Cardiac septum (tissue), 1 donor: ENCODE measurements around the gene PTPRS. TPM values are rescaled to one million over a fixed set of nuclear protein-coding genes. Genes with fewer than 3 reads are reported as not detected.

Source experiments
- DNase-seq: peaks from one replicate; pipeline ENCODE4 v3.0.0-alpha.2; 2020; ENCODE audit warnings: low spot score
- intact Hi-C: fragments of 100-400 bp; cut with DNase I; formaldehyde crosslinking; loops from one replicate; pipeline ENCODE4 v1.14.0; 2022
- total RNA-seq: library from RNA; stranded (reverse); fragmentation: NEBNext Ultra II Directional; extraction: Animal tissue kit (Norgen Biotek cat#: 25700); gene quantifications from one replicate; pipeline ENCODE4 v1.2.1, GENCODE V29; 2021
- donor health status: DM: no; HTN: no; CAD: no.

The PTPRS gene
- total RNA-seq, 1 donor from 2014 or later, result 37.5 TPM

DNA sequence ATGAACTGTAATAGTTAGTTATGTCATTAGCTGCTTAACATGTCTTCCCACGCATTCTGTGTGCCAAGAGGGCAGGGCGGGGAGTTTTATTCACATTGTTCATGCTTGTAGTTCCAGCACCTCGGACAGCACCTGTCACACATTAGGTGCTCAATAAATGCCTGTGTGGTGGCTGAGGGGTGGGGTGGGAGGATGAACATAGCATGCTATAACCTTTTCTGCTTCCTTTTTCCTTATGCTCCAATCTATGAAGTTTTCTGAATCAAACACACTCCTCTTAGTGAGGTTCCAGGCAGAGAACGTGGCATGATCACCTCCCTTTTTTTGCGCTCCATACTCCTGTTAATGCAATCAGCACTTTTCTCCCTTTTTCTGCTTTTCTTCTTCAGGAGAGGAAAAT is 15.8 kb upstream of the PTPRS start:
- DNase-seq, result no peak
- intact Hi-C loops, result no loop called here

DNA sequence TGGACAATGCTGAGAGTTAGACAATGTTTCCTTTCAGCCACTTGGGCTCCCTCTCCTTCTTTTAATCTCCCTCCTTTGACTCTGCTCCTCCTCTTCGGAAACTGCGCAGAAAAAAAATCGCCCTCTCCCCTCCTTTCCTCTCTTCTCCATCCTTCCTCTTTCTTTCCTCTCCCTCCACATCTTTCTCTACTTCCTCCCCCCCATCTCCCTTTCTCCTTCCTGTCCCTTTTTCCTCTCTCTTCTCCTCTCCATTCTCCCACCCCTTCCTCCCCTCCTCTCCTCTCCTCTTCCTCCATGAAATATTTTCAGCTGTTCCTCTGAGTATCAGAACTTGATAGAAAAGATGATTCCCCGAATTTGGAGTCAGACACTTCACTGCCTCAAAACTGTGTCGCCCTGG is 15.1 kb upstream of the PTPRS start:
- intact Hi-C loops, result no loop called here

GRCh38 chr19:5355076-5355475 is 14.5 kb upstream of the PTPRS start:
- intact Hi-C loops, result no loop called here
- DNase-seq, result no peak

More for the DNA sequence above, 15.1 kb upstream of the PTPRS start:
- DNase-seq, result no peak

DNA sequence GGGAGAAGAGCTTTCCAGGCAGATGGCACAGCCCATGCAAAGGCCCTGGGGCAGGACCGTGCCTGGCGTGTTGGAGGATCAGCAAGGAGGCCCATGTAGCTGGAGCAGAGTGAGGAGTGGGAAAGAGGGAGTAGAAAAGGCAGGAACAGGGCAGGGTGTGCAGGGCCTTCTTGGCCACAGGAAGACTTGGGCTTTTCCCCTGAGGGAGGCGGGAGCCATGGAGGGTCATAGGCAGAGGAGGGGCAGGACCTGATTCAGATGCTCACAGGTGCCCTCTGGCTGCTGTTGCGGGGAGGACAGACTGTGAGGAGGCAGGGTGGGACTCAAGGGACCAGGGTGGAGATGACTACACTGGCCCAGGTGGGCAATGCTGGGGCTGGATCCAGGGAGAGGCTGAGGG is 13.8 kb upstream of the PTPRS start:
- no peak for DNase-seq
- intact Hi-C loops, result no loop called here

- no peak for DNase-seq
- intact Hi-C loops, result no loop called here
These were observed 11.7 kb upstream of the PTPRS start for GRCh38 chr19:5352229-5352763.

DNA sequence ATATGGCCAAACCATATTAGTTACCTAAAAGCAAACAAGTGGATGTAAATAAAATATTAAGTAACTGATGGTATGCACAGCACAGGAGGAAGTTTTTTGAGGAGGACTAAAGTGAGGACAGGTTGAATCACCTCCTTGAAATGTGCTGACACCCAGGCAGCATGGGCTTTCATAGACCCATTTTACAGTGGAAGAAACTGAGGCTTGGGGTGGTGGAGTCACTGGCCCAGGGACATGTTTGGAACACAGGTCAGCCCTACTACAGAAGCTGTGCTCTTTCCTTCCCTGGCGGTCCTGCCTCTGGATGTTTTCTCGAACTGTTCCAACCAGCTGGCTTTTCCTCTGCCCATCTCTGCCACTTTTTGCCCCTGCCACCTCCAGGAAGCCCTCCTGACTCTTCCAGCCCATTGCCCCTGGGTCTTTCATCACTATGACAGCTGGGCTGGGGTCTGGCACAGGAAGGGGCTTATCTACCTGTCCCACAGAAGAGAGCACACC is 11.2 kb upstream of the PTPRS start:
- DNase-seq, result no peak
- intact Hi-C loops, result no loop called here

- DNase-seq, result no peak
- intact Hi-C loops, result loop anchor here (10.0 kb wide), 1 partner anchor 226 kb away; no protein-coding TSS in a partner anchor
These were observed 8.4 kb upstream of the PTPRS start for GRCh38 chr19:5349041-5349440.

DNA sequence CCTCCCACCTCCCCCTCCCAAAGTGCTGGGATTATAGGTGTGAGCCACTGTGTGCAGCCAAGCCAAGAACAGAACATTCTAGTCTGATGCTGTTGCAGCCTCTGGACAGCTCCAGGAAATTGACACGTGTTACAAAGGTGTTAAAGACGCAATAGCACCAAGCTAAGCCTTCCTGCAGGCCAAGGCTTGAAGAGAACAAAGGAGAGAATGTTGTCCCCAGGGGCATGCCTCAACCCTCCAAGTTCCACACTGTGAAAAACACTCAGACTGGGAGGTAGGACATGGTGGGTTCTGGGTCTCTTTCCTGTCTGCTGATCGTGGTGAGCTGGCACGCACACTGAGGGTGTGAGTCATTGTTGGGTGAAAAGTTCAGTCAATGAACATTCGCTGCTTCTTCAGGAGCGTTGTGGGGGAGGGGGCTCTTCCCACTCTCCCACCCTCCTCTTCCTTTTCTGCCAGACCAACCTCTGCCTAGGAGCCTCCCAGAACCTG is 5.3 kb upstream of the PTPRS start:
- intact Hi-C loops, result loop anchor here (10.0 kb wide), 1 partner anchor 229 kb away; no protein-coding TSS in a partner anchor
- no peak for DNase-seq

DNA sequence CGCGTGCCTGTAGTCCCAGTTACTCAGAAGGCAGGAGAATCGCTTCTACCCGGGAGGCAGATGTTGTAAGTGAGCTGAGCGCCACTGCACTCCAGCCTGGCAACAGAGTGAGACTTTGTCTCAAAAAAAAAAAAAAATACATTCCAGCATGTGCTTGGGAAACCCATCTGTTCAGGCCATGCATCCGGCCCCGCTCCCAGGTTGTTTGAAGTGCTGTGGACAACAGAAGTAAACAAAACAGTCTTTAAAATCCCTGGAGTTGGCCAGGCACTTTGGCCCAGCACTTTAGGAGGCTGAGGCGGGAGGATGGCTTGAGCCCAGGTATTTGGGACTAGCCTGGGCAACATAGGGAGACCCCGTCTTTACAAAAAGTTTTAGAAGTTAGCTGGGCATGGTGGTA is 3.2 kb upstream of the PTPRS start:
- no peak for DNase-seq
- intact Hi-C loops, result loop anchor here (10.0 kb wide), 1 partner anchor 231 kb away; no protein-coding TSS in a partner anchor

GRCh38 chr19:5342573-5343201 is 2.1 kb upstream of the PTPRS start:
- no peak for DNase-seq
- intact Hi-C loops, result loop anchor here (10.0 kb wide), 1 partner anchor 232 kb away; no protein-coding TSS in a partner anchor

GRCh38 chr19:5341981-5342380 is 1.4 kb upstream of the PTPRS start:
- DNase-seq, result no peak
- intact Hi-C loops, result loop anchor here (10.0 kb wide), 1 partner anchor 233 kb away; no protein-coding TSS in a partner anchor

DNA sequence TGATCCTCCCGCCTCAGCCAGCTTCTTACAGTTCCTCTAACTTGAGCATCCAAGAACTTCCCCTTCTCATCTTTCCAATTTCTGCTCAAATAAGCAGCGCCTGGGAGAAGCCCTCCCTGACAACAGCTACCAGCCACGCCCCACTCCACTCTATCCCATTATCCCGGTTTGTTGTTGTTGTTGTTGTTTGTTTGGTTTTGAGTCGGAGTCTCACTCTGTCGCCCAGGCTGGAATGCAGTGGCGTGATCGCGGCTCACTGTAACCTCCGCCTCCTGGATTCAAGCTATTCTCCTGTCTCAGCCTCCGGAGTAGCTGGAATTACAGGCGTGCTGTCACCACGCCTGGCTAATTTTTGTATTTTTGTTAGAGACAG is 822 bp upstream of the PTPRS start:
- intact Hi-C loops, result loop anchor here (10.0 kb wide), 1 partner anchor 233 kb away; no protein-coding TSS in a partner anchor
- DNase-seq, result no peak

GRCh38 chr19:5339950-5340636 is 519 bp downstream of the PTPRS start:
- intact Hi-C loops, result loop anchor here (10.0 kb wide), 1 partner anchor 235 kb away; no protein-coding TSS in a partner anchor
- no peak for DNase-seq

DNA sequence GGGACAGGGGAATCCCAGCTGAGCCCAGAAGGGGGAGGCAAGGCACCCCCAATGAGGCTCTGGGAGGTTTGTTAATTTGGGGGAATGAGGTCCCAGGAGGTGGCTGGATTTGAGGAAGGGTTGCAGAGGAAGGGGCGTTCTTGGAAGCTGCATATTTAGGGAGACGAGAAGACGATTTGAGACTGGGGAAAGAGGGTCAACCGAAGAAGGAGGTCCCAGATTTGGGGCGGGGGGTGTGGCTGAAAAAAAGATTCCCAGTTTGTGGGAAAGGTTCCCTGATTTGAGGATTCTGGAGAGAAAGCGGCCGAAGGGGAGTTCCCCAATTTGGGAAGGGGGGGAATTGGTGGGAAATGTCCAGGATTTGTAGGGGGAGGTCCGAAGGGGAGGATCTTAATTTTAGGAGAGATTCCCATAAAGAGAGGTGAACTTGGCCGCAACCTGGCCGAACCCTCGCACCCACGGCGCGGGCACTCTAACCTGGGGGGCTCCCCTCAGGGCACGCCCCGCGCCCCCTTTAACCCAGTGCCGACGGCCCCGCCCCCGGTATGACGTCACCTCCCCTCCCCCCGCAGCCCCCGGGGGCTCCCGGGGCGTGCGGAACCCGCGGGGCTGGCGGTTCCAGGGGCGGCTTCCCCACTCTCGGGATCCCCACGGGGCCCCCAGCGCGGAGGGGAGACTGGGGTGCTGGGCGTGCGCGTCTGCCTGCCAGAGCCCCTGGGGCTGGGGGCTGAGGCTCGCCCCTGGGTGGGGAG is 1.2 kb downstream of the PTPRS start:
- DNase-seq, result no peak
- intact Hi-C loops, result no loop called here

- intact Hi-C loops, result no loop called here
- no peak for DNase-seq
These were observed 1.9 kb downstream of the PTPRS start for GRCh38 chr19:5338656-5339197.

- DNase-seq, result no peak
- intact Hi-C loops, result no loop called here
These were observed 2.6 kb downstream of the PTPRS start for GRCh38 chr19:5337708-5338655.

GRCh38 chr19:5337126-5337525 is 3.5 kb downstream of the PTPRS start:
- DNase-seq, result no peak
- intact Hi-C loops, result no loop called here

DNA sequence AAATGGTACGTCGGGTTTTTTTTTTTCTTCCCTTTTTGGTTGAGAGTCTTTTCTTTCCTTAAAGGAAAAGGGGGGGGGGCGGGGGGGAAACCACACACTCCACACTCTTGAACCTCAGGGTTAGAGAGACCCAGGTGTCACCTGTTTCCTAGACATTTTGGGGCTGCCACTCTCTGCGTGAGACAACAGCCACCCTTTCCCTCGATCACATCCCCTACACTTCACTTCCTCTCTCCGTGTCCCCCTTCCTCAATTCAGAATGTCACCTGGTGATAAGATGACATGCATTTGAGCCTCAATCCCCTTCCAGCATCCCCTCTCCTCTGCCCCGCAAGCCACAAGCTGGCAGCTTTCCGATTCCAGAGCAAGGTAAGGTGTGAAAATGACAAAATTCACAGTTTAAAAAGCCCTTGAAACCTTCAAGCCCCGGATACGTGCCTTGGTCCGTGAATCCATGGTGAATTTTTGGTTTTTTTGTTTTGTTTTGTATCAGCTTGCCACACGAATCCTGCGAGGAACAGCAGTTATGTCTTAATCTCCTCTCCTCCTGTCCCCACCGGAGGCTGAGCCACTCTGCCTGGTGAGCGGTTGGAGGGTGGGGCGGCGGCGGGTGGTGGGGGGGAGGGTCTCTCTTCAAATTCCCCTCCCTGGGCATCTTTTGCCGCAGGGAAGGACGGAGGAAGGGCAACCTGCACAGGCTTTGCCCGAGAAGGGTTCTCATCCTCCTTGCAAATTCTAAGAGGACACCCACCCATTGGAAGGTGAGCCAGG is 4.2 kb downstream of the PTPRS start:
- intact Hi-C loops, result no loop called here
- no peak for DNase-seq
